Measurements from ENCODE around the gene NIBAN1. TPM values are rescaled to one million over a fixed set of nuclear protein-coding genes. Genes with fewer than 3 reads are reported as not detected.

Gene NIBAN1
- total and polyA plus RNA-seq, 2 of the 8 experiments (the other 6 are each of a cell fraction or from before 2014, with no cell fraction given) = 5.7 to 15.2 TPM

DNA sequence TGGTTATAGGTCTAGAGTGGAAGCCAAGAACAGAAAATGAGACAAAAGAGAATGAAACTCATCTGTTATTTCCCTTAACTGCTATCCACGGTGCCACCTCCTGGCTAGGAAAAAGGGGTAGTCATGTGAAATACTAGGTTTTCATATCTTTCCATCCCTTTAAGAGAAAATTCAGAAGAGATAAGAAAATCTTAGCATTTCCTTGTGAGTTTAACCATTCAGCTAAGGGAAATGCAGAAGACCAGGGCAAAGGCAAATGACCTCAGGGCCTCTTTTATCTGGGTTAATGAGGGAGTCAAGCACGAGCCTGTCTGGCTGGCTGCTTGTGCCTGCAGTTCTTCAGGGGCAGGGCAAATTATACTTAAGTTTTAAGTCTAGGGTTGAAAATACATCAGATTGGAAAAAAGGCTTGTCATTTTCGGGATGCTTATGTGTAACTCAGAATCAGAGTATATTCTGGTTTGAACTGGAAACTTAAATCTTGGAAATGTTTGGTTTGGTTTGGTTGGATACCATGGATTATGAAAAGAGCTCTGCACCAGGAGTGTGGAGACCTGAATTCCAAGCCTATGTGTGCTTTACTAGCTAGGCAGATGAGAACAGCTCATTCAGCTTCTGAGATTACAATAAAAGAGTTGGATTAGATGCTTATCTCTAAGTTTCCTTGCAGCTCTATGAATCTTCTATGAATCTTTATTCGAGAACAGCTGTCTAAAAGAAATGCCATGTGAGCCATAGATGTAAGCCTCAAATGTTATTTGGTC lies 19.9 kb downstream of the NIBAN1 start:
- Histone ChIP-seq H3K79me2 (ENCODE audit: control insufficient read depth in 1 of 2, insufficient read depth in 2 of 2, low read length in 2 of 2) (peaks cover 0 to 3% of the 10 kb centered on the region in 2 experiments; a peak in 1 of 4 replicates), H3K56ac (replicated peaks; ENCODE audit: insufficient read length, low read depth, low read length) (no peak overlapping the region), H3K9ac (replicated peaks in 1 of 4; ENCODE audit: extremely low read depth in 1 of 4, low read depth in 3 of 4, low read length in 3 of 4) (no peak overlapping the region), H2BK15ac (ENCODE audit: low read length) (no peak overlapping the region), H2AK5ac (ENCODE audit: low read depth, low read length) (no peak overlapping the region), H3K23me2 (ENCODE audit: low read depth, low read length) (no peaks in the 10 kb centered on the region), H3K4ac (replicated peaks; ENCODE audit: insufficient read length, low read depth, low read length) (no peak overlapping the region), H3K14ac (ENCODE audit: insufficient read length) (no peak overlapping the region), H3K4me3 (ENCODE audit: extremely low read depth in 1 of 4, insufficient read depth in 2 of 4, low read depth in 3 of 4, low read length in 4 of 4) (no peak overlapping the region), H3K4me1 (replicated peaks in 1 of 4; ENCODE audit: control insufficient read depth in 3 of 4, insufficient read depth in 4 of 4, low read length in 3 of 4) (no peaks in the 10 kb centered on the region), H3K9me3 (ENCODE audit: insufficient read depth in 2 of 2, low read depth in 1 of 2, low read length in 1 of 2) (no peaks in the 10 kb centered on the region), H3K79me1 (ENCODE audit: low read depth, low read length) (no peaks in the 10 kb centered on the region), H3K18ac (ENCODE audit: extremely low read depth, low read length) (no peak overlapping the region), H3K36me3 (ENCODE audit: control insufficient read depth in 2 of 4, insufficient read depth in 4 of 4, low read length in 3 of 4) (no peaks in the 10 kb centered on the region), H2BK20ac (ENCODE audit: low read length) (no peak overlapping the region), H4K8ac (ENCODE audit: extremely low read depth, insufficient read depth, low read length) (no peak overlapping the region), H2BK5ac (ENCODE audit: low read depth, low read length) (no peak overlapping the region), H4K91ac (replicated peaks; ENCODE audit: insufficient read length, low read length) (no peak overlapping the region), H3K27ac (ENCODE audit: low read depth, low read length) (no peak overlapping the region), H4K5ac (ENCODE audit: insufficient read length, low read depth, low read length) (no peak overlapping the region), H2AFZ (ENCODE audit: low read length) (no peak overlapping the region), H3K27me3 (replicated peaks in 1 of 4; ENCODE audit: control insufficient read depth in 3 of 4, extremely low read depth in 1 of 4, insufficient read depth in 3 of 4, low read length in 3 of 4) (no peaks in the 10 kb centered on the region), H3K4me2 (ENCODE audit: insufficient read depth in 1 of 2, low read depth in 2 of 2, low read length in 2 of 2) (no peak overlapping the region), H3K23ac (ENCODE audit: insufficient read length) (no peak overlapping the region), H2BK12ac (ENCODE audit: low read depth, low read length) (no peak overlapping the region), H4K20me1 (replicated peaks in 1 of 2; ENCODE audit: control insufficient read depth in 1 of 2, insufficient read depth in 2 of 2, low read length in 2 of 2) (no peaks in the 10 kb centered on the region), H2BK120ac (replicated peaks; ENCODE audit: low read depth, low read length) (no peak overlapping the region)
- WGBS, 2 experiments (ENCODE audit: extremely low coverage in 1 of 2, insufficient coverage in 1 of 2, insufficient read length in 1 of 2, insufficient replicate concordance in 2 of 2, low coverage in 1 of 2, low lambda C conversion rate in 2 of 2, missing lambda C conversion rate in 1 of 2) = 74% methylated on average over 4 of the region's 4 CpGs; no CpG with 5 or more reads in 1 of the 2 experiments
- DNase-seq (ENCODE audit: low read depth in 1 of 2, low spot score in 2 of 2) = no peak
- no peak for TF ChIP-seq HDAC6 (IDR thresholded peaks at IDR 0.05; ENCODE audit: low read depth, low read length)
- TF ChIP-seq RAD21 (IDR thresholded peaks at IDR 0.05 in 1 of 2, conservative IDR thresholded peaks at IDR 0.05 in 1 of 2; ENCODE audit: low read depth in 2 of 2, low read length in 2 of 2) = peak in 1 of 2 experiments; percentile 17; a peak in 1 of 4 replicates
- FAIRE-seq = no peak
- CTCF ChIA-PET (ENCODE audit: partially characterized antibody) = interaction anchor here (1.0 to 1.3 kb wide), 2 partner anchors 20 to 28 kb away, joined by 3 read pairs; partner anchors contain the start of gene NIBAN1
- POLR2A ChIA-PET (ENCODE audit: partially characterized antibody) = interaction anchor here (1.0 kb wide), 1 partner anchor 16 kb away, joined by 4 read pairs; no protein-coding TSS in a partner anchor
